ENCODE results near the gene SIRPB2. TPM values are rescaled to one million over a fixed set of nuclear protein-coding genes. Genes with fewer than 3 reads are reported as not detected.

SIRPB2 gene
- total and polyA plus RNA-seq, 10 of the 15 experiments (the other 5 are each of a cell fraction or from before 2014, with no cell fraction given), result not detected

DNA sequence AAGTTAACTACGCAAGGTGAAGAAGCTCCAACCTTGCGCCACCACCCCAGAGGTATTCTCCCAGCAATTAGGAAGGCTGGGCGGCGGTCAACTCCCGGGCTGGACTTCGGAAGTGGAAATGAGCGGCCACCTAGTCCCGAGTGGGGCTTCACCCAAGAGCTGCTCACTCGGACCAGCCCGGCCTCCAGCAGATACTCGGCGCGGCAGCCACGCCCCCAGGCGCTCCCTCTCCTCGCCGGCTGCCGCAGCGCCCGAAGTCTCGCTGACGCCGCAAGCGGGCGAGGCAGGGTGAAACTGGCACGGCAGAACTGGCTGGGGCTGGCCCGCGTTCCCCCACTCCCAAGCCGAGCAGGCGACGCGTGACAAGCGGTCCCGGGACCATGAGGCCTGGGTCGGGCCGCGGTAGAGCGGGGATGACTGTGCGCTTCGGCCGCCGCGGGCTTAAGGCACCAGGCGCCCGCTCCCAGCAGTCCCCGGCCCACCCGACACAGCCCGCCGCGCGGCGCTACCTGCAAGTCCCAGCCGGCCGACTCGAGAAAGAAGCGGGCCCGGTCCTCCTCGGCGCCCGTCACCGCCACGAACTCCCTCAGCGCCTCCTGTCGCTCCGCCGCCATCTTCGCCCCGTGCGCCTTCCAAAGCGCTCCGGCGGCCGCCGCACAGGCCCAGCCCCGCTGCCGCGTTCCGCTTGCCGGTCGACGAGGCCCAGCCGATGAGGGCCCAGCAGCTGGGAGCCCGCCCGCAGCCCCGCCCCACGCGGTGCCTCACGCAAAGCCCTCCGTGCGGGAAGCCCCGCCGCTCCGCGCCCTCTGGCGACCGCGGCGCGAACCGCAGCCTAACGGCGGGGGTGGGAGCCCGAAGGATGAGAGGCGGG, 24.8 kb downstream of the SIRPB2 start, which contains the start of gene NSFL1C (continued):
- TF ChIP-seq, protein P1, sequence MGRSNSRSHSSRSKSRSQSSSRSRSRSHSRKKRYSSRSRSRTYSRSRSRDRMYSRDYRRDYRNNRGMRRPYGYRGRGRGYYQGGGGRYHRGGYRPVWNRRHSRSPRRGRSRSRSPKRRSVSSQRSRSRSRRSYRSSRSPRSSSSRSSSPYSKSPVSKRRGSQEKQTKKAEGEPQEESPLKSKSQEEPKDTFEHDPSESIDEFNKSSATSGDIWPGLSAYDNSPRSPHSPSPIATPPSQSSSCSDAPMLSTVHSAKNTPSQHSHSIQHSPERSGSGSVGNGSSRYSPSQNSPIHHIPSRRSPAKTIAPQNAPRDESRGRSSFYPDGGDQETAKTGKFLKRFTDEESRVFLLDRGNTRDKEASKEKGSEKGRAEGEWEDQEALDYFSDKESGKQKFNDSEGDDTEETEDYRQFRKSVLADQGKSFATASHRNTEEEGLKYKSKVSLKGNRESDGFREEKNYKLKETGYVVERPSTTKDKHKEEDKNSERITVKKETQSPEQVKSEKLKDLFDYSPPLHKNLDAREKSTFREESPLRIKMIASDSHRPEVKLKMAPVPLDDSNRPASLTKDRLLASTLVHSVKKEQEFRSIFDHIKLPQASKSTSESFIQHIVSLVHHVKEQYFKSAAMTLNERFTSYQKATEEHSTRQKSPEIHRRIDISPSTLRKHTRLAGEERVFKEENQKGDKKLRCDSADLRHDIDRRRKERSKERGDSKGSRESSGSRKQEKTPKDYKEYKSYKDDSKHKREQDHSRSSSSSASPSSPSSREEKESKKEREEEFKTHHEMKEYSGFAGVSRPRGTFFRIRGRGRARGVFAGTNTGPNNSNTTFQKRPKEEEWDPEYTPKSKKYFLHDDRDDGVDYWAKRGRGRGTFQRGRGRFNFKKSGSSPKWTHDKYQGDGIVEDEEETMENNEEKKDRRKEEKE (IDR thresholded peaks at IDR 0.05), result peak; percentile 61; the same call in 1 of the 2 replicates
- TF ChIP-seq KDM1A (IDR thresholded peaks at IDR 0.05; ENCODE audit: borderline replicate concordance) (no peak), SMARCA5 (IDR thresholded peaks at IDR 0.05) (peak; percentile 99), HSF1 (IDR thresholded peaks at IDR 0.05; ENCODE audit: low read depth, low read length) (peak; percentile 57; the same call in 1 of the 2 replicates), SREBF2 (IDR thresholded peaks at IDR 0.05; ENCODE audit: low read length) (no peak), HDGF (IDR thresholded peaks at IDR 0.05) (no peak), HCFC1 (IDR thresholded peaks at IDR 0.05; ENCODE audit: low read length) (peak; percentile 81), MXI1 (IDR thresholded peaks at IDR 0.05; ENCODE audit: low read depth, low read length) (peak; percentile 44; the same call in 1 of the 2 replicates), NBN (IDR thresholded peaks at IDR 0.05) (no peak), POLR2AphosphoS2 (IDR thresholded peaks at IDR 0.05; ENCODE audit: low read depth, low read length) (peak; percentile 37; the same call in 1 of the 2 replicates), LARP7 (IDR thresholded peaks at IDR 0.05) (peak; percentile 100), ZBED1 (IDR thresholded peaks at IDR 0.05; ENCODE audit: borderline replicate concordance) (no peak), ZBTB11 (CRISPR knock-in tag; IDR thresholded peaks at IDR 0.05) (peak; percentile 99), CHD1 (IDR thresholded peaks at IDR 0.05; ENCODE audit: low read depth, low read length) (no peak), CHD4 (IDR thresholded peaks at IDR 0.05) (no peak)
- TF ChIP-seq, protein P2, sequence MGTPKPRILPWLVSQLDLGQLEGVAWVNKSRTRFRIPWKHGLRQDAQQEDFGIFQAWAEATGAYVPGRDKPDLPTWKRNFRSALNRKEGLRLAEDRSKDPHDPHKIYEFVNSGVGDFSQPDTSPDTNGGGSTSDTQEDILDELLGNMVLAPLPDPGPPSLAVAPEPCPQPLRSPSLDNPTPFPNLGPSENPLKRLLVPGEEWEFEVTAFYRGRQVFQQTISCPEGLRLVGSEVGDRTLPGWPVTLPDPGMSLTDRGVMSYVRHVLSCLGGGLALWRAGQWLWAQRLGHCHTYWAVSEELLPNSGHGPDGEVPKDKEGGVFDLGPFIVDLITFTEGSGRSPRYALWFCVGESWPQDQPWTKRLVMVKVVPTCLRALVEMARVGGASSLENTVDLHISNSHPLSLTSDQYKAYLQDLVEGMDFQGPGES (IDR thresholded peaks at IDR 0.05), result no peak
- TF ChIP-seq, protein P3, sequence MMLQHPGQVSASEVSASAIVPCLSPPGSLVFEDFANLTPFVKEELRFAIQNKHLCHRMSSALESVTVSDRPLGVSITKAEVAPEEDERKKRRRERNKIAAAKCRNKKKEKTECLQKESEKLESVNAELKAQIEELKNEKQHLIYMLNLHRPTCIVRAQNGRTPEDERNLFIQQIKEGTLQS (IDR thresholded peaks at IDR 0.05; ENCODE audit: borderline replicate concordance, extremely low read depth, low read depth, low read length), result no peak
- TF ChIP-seq, protein P4, sequence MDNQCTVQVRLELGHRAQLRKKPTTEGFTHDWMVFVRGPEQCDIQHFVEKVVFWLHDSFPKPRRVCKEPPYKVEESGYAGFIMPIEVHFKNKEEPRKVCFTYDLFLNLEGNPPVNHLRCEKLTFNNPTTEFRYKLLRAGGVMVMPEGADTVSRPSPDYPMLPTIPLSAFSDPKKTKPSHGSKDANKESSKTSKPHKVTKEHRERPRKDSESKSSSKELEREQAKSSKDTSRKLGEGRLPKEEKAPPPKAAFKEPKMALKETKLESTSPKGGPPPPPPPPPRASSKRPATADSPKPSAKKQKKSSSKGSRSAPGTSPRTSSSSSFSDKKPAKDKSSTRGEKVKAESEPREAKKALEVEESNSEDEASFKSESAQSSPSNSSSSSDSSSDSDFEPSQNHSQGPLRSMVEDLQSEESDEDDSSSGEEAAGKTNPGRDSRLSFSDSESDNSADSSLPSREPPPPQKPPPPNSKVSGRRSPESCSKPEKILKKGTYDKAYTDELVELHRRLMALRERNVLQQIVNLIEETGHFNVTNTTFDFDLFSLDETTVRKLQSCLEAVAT (IDR thresholded peaks at IDR 0.05), result no peak

Measured in GM12878 (cell line).